Measurements from ENCODE around the gene CDK17. TPM values are rescaled to one million over a fixed set of nuclear protein-coding genes. Genes with fewer than 3 reads are reported as not detected.
"Not testable (repeated sequence)": the region's sequence is repeated elsewhere in the genome, so short reads cannot be mapped to it uniquely, and the experiment has no call there.

CDK17 gene
- total and polyA plus RNA-seq, 4 donors: 13.7 to 130 (median 29.1) TPM

GRCh38 chr12:96347130-96347699, 53.0 kb downstream of the CDK17 start:
- no peak overlapping the region for H3K4me3 ChIP-seq
- no peak overlapping the region for H3K9ac ChIP-seq (ENCODE audit: insufficient read depth in 1 of 2, low read length in 2 of 2)
- 11 to 25% methylated on average over 5 of the region's 5 CpGs for WGBS, 2 donors
- peaks cover 2 to 5% (median 3%) of the 10 kb centered on the region in 5 donors for H3K4me1 ChIP-seq (ENCODE audit: control insufficient read depth in 5 of 5, insufficient read depth in 5 of 5, low read length in 5 of 5)
- H3K27me3 ChIP-seq (ENCODE audit: control insufficient read depth in 3 of 3, insufficient read depth in 3 of 3, low read length in 2 of 3): no peaks in the 10 kb centered on the region
- DNase-seq (no peak), ATAC-seq (ENCODE audit: insufficient read depth, low FRiP score) (peak; percentile 14)
- peaks cover 2 to 16% (median 3%) of the 10 kb centered on the region in 4 donors for H3K9me3 ChIP-seq (ENCODE audit: control insufficient read depth in 4 of 4, insufficient read depth in 3 of 4, low read length in 3 of 4)
- peak overlapping the region in 1 of 2 donors; percentile 47 for H3K27ac ChIP-seq (ENCODE audit: low read depth in 1 of 2, low read length in 1 of 2)
- TF ChIP-seq CTCF (IDR thresholded peaks at IDR 0.05; ENCODE audit: control extremely low read depth, extremely low read depth): no peak
- peaks cover 0 to 6% (median 3%) of the 10 kb centered on the region in 4 donors for H3K36me3 ChIP-seq (ENCODE audit: control insufficient read depth in 4 of 4, insufficient read depth in 4 of 4, low read length in 4 of 4)

GRCh38 chr12:96346716-96347115, 53.5 kb downstream of the CDK17 start:
- H3K9ac ChIP-seq (ENCODE audit: insufficient read depth in 1 of 2, low read length in 2 of 2): not testable (repeated sequence)

GRCh38 chr12:96344124-96344695, 56.0 kb downstream of the CDK17 start:
- Histone ChIP-seq H3K4me3 (no peak overlapping the region), H3K27me3 (ENCODE audit: control insufficient read depth in 3 of 3, insufficient read depth in 3 of 3, low read length in 2 of 3) (no peaks in the 10 kb centered on the region), H3K27ac (ENCODE audit: low read depth in 1 of 2, low read length in 1 of 2) (no peak overlapping the region), H3K36me3 (ENCODE audit: control insufficient read depth in 4 of 4, insufficient read depth in 4 of 4, low read length in 4 of 4) (peaks cover 0 to 6% (median 3%) of the 10 kb centered on the region in 4 donors), H3K9me3 (ENCODE audit: control insufficient read depth in 4 of 4, insufficient read depth in 3 of 4, low read length in 3 of 4) (peaks cover 2 to 16% (median 3%) of the 10 kb centered on the region in 4 donors), H3K4me1 (ENCODE audit: control insufficient read depth in 5 of 5, insufficient read depth in 5 of 5, low read length in 5 of 5) (peaks cover 0 to under 1% (median 0%) of the 10 kb centered on the region in 5 donors), H3K9ac (ENCODE audit: insufficient read depth in 1 of 2, low read length in 2 of 2) (no peak overlapping the region)
- no peak for TF ChIP-seq CTCF (IDR thresholded peaks at IDR 0.05; ENCODE audit: control extremely low read depth, extremely low read depth)
- DNase-seq (no peak), ATAC-seq (ENCODE audit: insufficient read depth, low FRiP score) (no peak)
- WGBS, 2 donors: 81 to 85% methylated on average over 3 of the region's 3 CpGs

More at GRCh38 chr12:96346716-96347115, 53.5 kb downstream of the CDK17 start:
- WGBS, 2 donors: 18 to 31% methylated on average over 4 of the region's 4 CpGs
- not testable (repeated sequence) for H3K4me1 ChIP-seq (ENCODE audit: control insufficient read depth in 5 of 5, insufficient read depth in 5 of 5, low read length in 5 of 5); H3K4me3 ChIP-seq; H3K36me3 ChIP-seq (ENCODE audit: control insufficient read depth in 4 of 4, insufficient read depth in 4 of 4, low read length in 4 of 4); H3K27ac ChIP-seq (ENCODE audit: low read depth in 1 of 2, low read length in 1 of 2); H3K27me3 ChIP-seq (ENCODE audit: control insufficient read depth in 3 of 3, insufficient read depth in 3 of 3, low read length in 2 of 3); DNase-seq
- ATAC-seq (ENCODE audit: insufficient read depth, low FRiP score): peak; percentile 48
- peaks cover 2 to 16% (median 3%) of the 10 kb centered on the region in 4 donors for H3K9me3 ChIP-seq (ENCODE audit: control insufficient read depth in 4 of 4, insufficient read depth in 3 of 4, low read length in 3 of 4)

GRCh38 chr12:96343347-96343954, 56.8 kb downstream of the CDK17 start:
- H3K4me1 ChIP-seq (ENCODE audit: control insufficient read depth in 5 of 5, insufficient read depth in 5 of 5, low read length in 5 of 5): peaks cover 0 to 5% (median 0%) of the 10 kb centered on the region in 5 donors
- TF ChIP-seq CTCF (IDR thresholded peaks at IDR 0.05; ENCODE audit: control extremely low read depth, extremely low read depth): no peak
- DNase-seq: no peak
- H3K36me3 ChIP-seq (ENCODE audit: control insufficient read depth in 4 of 4, insufficient read depth in 4 of 4, low read length in 4 of 4): peaks cover 0 to 6% (median 3%) of the 10 kb centered on the region in 4 donors
- no peak for ATAC-seq (ENCODE audit: insufficient read depth, low FRiP score)
- no peaks in the 10 kb centered on the region for H3K27me3 ChIP-seq (ENCODE audit: control insufficient read depth in 3 of 3, insufficient read depth in 3 of 3, low read length in 2 of 3)
- no peak overlapping the region for H3K27ac ChIP-seq (ENCODE audit: low read depth in 1 of 2, low read length in 1 of 2)
- no peak overlapping the region for H3K9ac ChIP-seq (ENCODE audit: insufficient read depth in 1 of 2, low read length in 2 of 2)
- 94 to 96% methylated on average over 3 of the region's 3 CpGs for WGBS, 2 donors
- no peak overlapping the region for H3K4me3 ChIP-seq
- H3K9me3 ChIP-seq (ENCODE audit: control insufficient read depth in 4 of 4, insufficient read depth in 3 of 4, low read length in 3 of 4): peaks cover 2 to 16% (median 3%) of the 10 kb centered on the region in 4 donors

- peaks cover under 1 to 20% (median 2%) of the 10 kb centered on the region in 4 donors for H3K9me3 ChIP-seq (ENCODE audit: control insufficient read depth in 4 of 4, insufficient read depth in 3 of 4, low read length in 3 of 4)
- peaks cover 0 to 12% (median 0%) of the 10 kb centered on the region in 5 donors for H3K4me1 ChIP-seq (ENCODE audit: control insufficient read depth in 5 of 5, insufficient read depth in 5 of 5, low read length in 5 of 5)
- not testable (repeated sequence) for H3K9ac ChIP-seq (ENCODE audit: insufficient read depth in 1 of 2, low read length in 2 of 2); DNase-seq; H3K27ac ChIP-seq (ENCODE audit: low read depth in 1 of 2, low read length in 1 of 2); H3K27me3 ChIP-seq (ENCODE audit: control insufficient read depth in 3 of 3, insufficient read depth in 3 of 3, low read length in 2 of 3); ATAC-seq (ENCODE audit: insufficient read depth, low FRiP score); H3K4me3 ChIP-seq; H3K36me3 ChIP-seq (ENCODE audit: control insufficient read depth in 4 of 4, insufficient read depth in 4 of 4, low read length in 4 of 4)
- 96 to 97% methylated on average over 5 of the region's 5 CpGs for WGBS, 2 donors
These were observed 60.6 kb downstream of the CDK17 start for GRCh38 chr12:96339666-96340065.

Measured in lung (tissue), 12 donors.